HG03139 (cell line): ENCODE measurements around the gene MACROD1.
"Not testable (repeated sequence)": the region's sequence is repeated elsewhere in the genome, so short reads cannot be mapped to it uniquely, and the experiment has no call there.

Experiments
- ATAC-seq: cut with Tn5 transposase; IDR thresholded peaks from one replicate; pipeline ENCODE4 v1.9.1; 2021; ENCODE audit not compliant: unreplicated experiment

MACROD1 gene

DNA sequence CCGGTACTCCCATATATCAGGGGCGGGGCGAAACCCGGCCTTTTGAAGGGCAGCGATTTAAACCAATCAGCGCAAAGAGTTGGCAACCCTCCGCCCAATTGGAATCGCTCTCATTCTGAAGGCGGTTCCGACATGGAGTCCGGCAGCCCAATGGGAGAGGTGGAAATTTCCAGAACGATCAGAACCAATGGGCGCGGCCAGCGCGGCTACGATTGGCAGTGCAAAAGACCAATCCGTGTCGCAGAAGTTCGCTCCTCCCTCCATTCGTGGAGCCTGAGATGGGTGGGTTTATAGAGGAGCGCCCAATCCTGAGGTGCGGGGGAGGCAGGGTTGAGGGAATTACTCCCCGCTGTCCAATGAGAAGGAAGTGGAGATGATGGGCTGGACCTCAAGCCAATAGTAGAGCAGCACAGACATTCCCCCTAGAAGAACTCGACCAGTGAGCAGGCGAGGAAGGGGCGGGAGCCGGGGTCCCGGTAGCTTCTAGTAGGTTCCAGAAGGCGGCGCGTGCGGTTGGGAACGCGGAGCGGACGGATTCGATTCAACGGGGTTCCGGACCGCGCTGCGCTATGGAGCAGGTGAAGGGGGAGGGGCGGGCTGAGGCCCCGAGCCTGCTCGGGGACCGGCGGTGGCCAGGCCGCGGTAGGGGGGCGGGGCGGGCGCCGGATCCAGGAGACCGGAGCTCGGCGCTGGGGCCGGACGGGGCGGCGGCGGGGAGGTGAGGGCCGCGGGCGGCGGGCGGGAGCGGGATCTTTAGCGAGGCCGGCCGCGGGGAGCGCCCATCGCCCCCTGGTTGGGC, 20.0 kb upstream of the MACROD1 start, which contains the start of gene STIP1:
Gene STIP1 (plus strand): TSS at position 479 of the 799 bp plus-strand sequence. CDS start 91 bp downstream, at position 570.
- ATAC-seq, result peak; percentile 83

- peak; percentile 9 for ATAC-seq
Observed at GRCh38 chr11:64185175-64185692, 19.3 kb upstream of the MACROD1 start.

DNA sequence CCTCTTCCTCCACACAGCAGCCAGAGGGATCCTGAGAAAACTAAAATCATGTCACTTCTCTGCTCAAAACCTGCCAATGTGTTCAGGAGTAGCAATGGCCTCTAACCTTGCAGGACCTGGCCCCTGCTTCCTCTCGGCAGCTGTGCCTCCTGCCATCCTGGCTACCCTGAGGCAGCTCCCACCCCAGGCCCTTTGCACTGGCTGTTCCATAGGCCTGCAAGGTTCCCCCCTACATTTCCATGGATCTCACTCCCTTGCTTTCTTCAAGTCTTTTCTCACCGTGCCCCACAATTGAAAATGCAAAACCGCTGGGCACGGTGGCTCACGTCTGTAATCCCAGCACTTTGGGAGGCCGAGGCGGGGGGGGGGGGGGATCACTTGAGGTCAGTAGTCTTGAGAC, 18.0 kb upstream of the MACROD1 start:
- ATAC-seq, result no peak

DNA sequence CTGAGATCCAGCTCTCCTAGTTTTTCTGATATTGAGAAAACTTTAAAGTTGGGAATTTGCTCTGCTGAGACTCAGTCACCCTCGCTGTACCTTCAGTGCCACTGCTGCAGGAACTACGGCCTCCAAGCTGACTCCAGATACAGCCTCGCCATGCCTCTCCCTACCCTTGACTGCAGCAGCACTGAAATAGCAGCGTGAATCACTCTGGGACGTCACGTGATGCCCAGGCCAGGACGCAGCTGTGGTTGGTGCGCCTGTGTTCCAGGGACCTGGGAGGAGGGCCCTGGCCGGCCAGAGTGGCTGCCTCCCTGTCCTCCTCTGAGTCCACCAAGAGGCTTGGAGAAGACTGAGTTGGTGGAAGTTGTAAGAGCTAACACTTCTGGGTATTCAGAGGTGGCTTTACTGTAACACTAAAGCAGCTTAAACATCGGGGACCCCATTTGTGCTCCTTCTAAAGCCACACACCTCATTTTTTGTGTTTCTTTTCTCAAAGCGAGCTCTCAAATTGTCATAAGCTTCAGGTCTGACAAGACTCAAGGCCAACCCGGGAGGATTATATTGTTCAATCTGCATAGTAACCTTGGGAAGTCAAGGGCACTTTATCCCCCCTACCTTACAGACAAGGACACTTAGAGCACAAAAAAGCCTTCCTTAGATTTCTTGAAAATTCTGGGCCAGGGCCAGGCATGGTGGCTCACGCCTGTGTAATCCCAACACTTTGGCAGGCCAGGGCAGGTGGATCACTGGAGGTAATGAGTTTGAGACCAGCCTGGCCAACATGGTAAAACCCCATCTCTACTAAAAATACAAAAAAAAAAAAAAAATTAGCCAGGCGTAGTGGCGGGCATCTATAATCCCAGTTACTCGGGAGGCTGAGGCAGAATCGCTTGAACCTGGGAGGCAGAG, 15.8 kb upstream of the MACROD1 start:
- no peak for ATAC-seq

DNA sequence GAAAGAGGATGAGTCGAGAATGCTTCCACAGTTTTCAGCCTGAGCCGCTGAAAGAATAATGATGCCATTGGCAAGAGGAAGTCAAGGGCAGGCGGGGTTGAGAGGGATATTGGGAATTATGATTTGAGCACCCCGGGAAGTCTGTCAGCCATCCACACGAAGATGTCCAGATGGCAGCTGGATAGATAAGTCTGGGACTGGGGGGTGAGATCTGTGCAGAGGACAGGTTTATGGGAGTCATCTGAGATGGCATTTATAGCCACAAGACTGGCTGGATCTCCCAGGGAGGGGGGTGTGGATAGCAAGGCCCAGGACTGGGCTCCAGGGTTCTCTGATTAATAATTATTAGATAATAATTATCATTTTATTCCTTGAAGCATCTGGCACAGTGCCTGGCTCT, 15.0 kb upstream of the MACROD1 start:
- ATAC-seq, result no peak

- no peak for ATAC-seq
Observed at GRCh38 chr11:64178951-64179639, 13.2 kb upstream of the MACROD1 start.

GRCh38 chr11:64178203-64178602, 12.3 kb upstream of the MACROD1 start:
- ATAC-seq, result no peak

DNA sequence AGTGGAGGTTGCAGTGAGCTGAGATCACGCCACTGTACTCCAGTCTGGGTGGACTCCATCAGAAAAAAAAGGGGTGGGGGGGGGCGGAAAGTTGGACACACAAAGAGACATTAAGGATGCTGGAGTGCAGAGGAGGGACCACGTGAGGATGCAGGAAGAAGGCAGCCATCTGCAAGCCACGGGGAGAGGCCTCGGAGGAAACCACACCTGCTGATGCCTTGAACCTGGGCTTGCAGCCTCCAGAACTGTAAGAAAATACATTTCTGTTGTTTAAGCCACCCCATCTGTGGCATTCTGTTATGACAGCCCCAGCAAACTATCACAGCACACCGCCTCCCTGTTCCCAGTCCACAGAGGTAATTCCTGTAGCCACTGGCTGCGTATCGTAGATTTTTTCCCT, 10.8 kb upstream of the MACROD1 start:
- ATAC-seq, result no peak

DNA sequence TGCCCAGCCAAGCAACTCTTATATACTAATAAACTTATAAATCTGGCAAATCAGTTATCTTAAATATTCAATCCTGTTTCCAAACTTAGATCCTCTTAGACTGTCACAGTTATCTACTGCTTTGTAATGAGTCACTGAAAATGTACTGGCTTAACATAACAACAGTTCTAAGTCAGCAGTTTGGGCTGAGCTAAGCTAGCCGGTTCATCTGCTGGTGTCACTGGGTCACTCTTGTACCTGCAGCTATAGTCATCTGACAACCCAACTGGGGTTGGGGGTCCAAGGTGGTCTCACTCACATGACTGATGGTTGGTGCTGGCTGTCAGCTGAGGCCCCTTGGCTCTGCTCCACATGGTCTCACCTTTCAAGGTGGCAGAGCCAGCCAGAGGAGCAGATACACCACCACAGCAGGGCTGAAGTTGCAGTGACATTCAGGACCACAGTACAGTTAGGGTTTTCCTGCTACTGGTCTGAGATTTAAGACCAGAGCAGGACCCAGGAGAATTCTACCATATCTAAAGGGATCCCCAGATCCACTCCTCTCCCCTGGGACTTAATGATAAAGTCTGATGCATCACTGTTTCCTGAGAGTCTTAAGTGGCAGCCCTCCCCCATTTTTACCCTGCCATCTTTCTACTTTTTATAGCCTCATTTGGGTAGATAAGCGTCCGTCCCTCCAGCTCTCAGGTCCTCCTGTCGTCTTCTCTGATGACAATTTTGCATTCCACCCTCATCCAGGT, 7.9 kb upstream of the MACROD1 start:
- no peak for ATAC-seq

DNA sequence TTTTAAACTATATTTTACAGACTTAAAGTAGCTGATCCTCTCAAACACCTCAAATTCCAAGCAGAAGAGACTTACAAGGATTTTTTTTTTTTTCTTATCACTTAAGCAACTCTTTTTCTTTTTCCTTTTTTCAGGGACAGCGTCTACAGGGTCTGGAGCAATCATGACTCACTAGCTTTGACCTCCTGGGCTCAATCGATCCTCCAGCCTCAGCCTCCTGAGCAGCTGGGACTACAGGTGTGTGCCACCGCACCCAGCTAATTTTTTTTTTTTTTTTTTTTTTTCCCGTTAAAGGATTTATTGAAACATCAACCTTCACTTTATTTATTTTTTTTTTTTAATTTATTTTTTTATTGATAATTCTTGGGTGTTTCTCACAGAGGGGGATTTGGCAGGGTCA, 4.5 kb upstream of the MACROD1 start:
- no peak for ATAC-seq

- no peak for ATAC-seq
Observed at GRCh38 chr11:64165481-64165841, 452 bp downstream of the MACROD1 start.

GRCh38 chr11:64164392-64165312, 1.3 kb downstream of the MACROD1 start:
- ATAC-seq, result no peak

DNA sequence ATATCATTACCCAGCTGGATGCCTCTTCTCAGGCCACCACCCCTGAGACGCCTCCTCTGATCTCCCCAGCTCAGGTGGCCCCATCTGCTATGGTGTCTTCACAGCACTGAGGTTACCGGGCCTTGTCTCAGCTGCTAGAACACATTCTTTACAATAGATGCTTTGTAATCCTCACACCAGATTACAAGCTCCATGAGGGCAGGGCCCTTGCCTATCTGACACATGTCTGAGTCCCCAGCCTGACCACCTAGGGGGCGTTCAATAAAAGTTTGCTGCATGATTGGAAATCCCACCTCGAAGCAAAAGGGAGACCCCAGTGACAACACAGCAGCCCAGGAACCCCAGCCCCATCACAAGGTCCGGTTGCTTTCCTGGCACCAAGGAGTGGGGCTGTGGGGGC, 2.0 kb downstream of the MACROD1 start:
- ATAC-seq, result no peak

DNA sequence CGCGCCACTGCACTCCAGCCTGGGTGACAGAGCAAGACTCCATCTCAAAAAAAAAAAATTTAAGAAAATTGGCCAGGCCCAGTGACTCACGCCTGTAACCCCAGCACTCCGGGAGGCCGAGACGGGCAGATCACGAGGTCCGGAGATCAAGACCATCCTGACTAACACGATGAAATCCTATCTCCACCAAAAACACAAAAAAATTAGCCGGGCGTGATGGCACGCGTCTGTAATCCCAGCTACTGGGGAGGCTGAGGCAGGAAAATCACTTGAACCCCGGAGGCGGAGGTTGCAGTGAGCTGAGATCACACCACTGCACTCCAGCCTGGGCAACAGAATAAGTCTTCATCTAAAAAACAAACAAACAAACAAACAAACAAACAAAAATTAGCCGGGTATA, 3.1 kb downstream of the MACROD1 start:
- ATAC-seq, result not testable (repeated sequence)

GRCh38 chr11:64161037-64161436, 4.9 kb downstream of the MACROD1 start:
- no peak for ATAC-seq

- no peak for ATAC-seq
Observed at GRCh38 chr11:64157631-64158394, 8.1 kb downstream of the MACROD1 start.

GRCh38 chr11:64156235-64157011, 9.5 kb downstream of the MACROD1 start:
- no peak for ATAC-seq

GRCh38 chr11:64153812-64154211, 12.1 kb downstream of the MACROD1 start:
- no peak for ATAC-seq
